Measurements from ENCODE around the gene PRSS27. TPM values are rescaled to one million over a fixed set of nuclear protein-coding genes. Genes with fewer than 3 reads are reported as not detected.

Gene PRSS27
- total and polyA plus RNA-seq, 9 donors = 0.75 to 1.8 (median 1.6) TPM

- no peaks in the 10 kb centered on the region for H3K36me3 ChIP-seq (ENCODE audit: control insufficient read depth, insufficient read depth, low read length)
- H3K27ac ChIP-seq (ENCODE audit: low read length) = no peak overlapping the region
- no peaks in the 10 kb centered on the region for H3K9me3 ChIP-seq (replicated peaks; ENCODE audit: control insufficient read depth, low read depth, low read length)
- H3K27me3 ChIP-seq (ENCODE audit: control insufficient read depth, insufficient read depth, low read length) = peaks cover 8% of the 10 kb centered on the region
- H3K4me3 ChIP-seq (ENCODE audit: low read length) = no peak overlapping the region
- DNase-seq = no peak
- 64% methylated on average over 12 of the region's 17 CpGs for WGBS (ENCODE audit: insufficient coverage)
- H3K4me1 ChIP-seq (ENCODE audit: control insufficient read depth, insufficient read depth, low read length) = peaks cover 13% of the 10 kb centered on the region
These were observed 3.8 kb downstream of the PRSS27 start for GRCh38 chr16:2715966-2716885.

GRCh38 chr16:2715519-2715918 is 4.5 kb downstream of the PRSS27 start:
- Histone ChIP-seq H3K4me3 (ENCODE audit: low read length) (no peak overlapping the region), H3K9me3 (replicated peaks; ENCODE audit: control insufficient read depth, low read depth, low read length) (no peaks in the 10 kb centered on the region), H3K36me3 (ENCODE audit: control insufficient read depth, insufficient read depth, low read length) (no peaks in the 10 kb centered on the region), H3K4me1 (ENCODE audit: control insufficient read depth, insufficient read depth, low read length) (peaks cover 13% of the 10 kb centered on the region), H3K27me3 (ENCODE audit: control insufficient read depth, insufficient read depth, low read length) (peaks cover 8% of the 10 kb centered on the region), H3K27ac (ENCODE audit: low read length) (no peak overlapping the region)
- DNase-seq = peak; percentile 68
- 4% methylated on average over 33 of the region's 33 CpGs for WGBS (ENCODE audit: insufficient coverage)

- H3K4me3 ChIP-seq (ENCODE audit: low read length) = no peak overlapping the region
- H3K9me3 ChIP-seq (replicated peaks; ENCODE audit: control insufficient read depth, low read depth, low read length) = no peaks in the 10 kb centered on the region
- peaks cover 8% of the 10 kb centered on the region for H3K27me3 ChIP-seq (ENCODE audit: control insufficient read depth, insufficient read depth, low read length)
- 29% methylated on average over 8 of the region's 9 CpGs for WGBS (ENCODE audit: insufficient coverage)
- no peak for DNase-seq
- no peak overlapping the region for H3K27ac ChIP-seq (ENCODE audit: low read length)
- H3K4me1 ChIP-seq (ENCODE audit: control insufficient read depth, insufficient read depth, low read length) = peaks cover 13% of the 10 kb centered on the region
- H3K36me3 ChIP-seq (ENCODE audit: control insufficient read depth, insufficient read depth, low read length) = no peaks in the 10 kb centered on the region
These were observed 5.0 kb downstream of the PRSS27 start for GRCh38 chr16:2715064-2715463.

- Histone ChIP-seq H3K27ac (ENCODE audit: low read length) (no peak overlapping the region), H3K27me3 (ENCODE audit: control insufficient read depth, insufficient read depth, low read length) (peaks cover 8% of the 10 kb centered on the region), H3K36me3 (ENCODE audit: control insufficient read depth, insufficient read depth, low read length) (peaks cover 6% of the 10 kb centered on the region), H3K4me3 (ENCODE audit: low read length) (no peak overlapping the region), H3K4me1 (ENCODE audit: control insufficient read depth, insufficient read depth, low read length) (peaks cover 7% of the 10 kb centered on the region), H3K9me3 (replicated peaks; ENCODE audit: control insufficient read depth, low read depth, low read length) (no peaks in the 10 kb centered on the region)
- DNase-seq = no peak
- 82% methylated on average over 23 of the region's 28 CpGs for whole genome bisulfite sequencing (ENCODE audit: insufficient coverage)
These were observed 5.8 kb downstream of the PRSS27 start for GRCh38 chr16:2713985-2714774.

GRCh38 chr16:2713523-2713922 is 6.5 kb downstream of the PRSS27 start:
- 71% methylated on average over 14 of the region's 14 CpGs for WGBS (ENCODE audit: insufficient coverage)
- peaks cover 8% of the 10 kb centered on the region for H3K27me3 ChIP-seq (ENCODE audit: control insufficient read depth, insufficient read depth, low read length)
- no peak overlapping the region for H3K27ac ChIP-seq (ENCODE audit: low read length)
- H3K4me3 ChIP-seq (ENCODE audit: low read length) = no peak overlapping the region
- DNase-seq = peak; percentile 1
- H3K36me3 ChIP-seq (ENCODE audit: control insufficient read depth, insufficient read depth, low read length) = peaks cover 10% of the 10 kb centered on the region
- no peaks in the 10 kb centered on the region for H3K9me3 ChIP-seq (replicated peaks; ENCODE audit: control insufficient read depth, low read depth, low read length)
- peaks cover 6% of the 10 kb centered on the region for H3K4me1 ChIP-seq (ENCODE audit: control insufficient read depth, insufficient read depth, low read length)

GRCh38 chr16:2712546-2712945 is 7.5 kb downstream of the PRSS27 start:
- Histone ChIP-seq H3K36me3 (ENCODE audit: control insufficient read depth, insufficient read depth, low read length) (peaks cover 17% of the 10 kb centered on the region), H3K9me3 (replicated peaks; ENCODE audit: control insufficient read depth, low read depth, low read length) (no peaks in the 10 kb centered on the region), H3K4me3 (ENCODE audit: low read length) (no peak overlapping the region), H3K4me1 (ENCODE audit: control insufficient read depth, insufficient read depth, low read length) (peaks cover 6% of the 10 kb centered on the region), H3K27me3 (ENCODE audit: control insufficient read depth, insufficient read depth, low read length) (peaks cover 8% of the 10 kb centered on the region), H3K27ac (ENCODE audit: low read length) (no peak overlapping the region)
- peak; percentile 0 for DNase-seq
- WGBS (ENCODE audit: insufficient coverage) = 70% methylated on average over 15 of the region's 21 CpGs

- Histone ChIP-seq H3K36me3 (ENCODE audit: control insufficient read depth, insufficient read depth, low read length) (peaks cover 22% of the 10 kb centered on the region), H3K27me3 (ENCODE audit: control insufficient read depth, insufficient read depth, low read length) (peaks cover 8% of the 10 kb centered on the region), H3K27ac (ENCODE audit: low read length) (no peak overlapping the region), H3K4me3 (ENCODE audit: low read length) (no peak overlapping the region), H3K4me1 (ENCODE audit: control insufficient read depth, insufficient read depth, low read length) (peaks cover 6% of the 10 kb centered on the region), H3K9me3 (replicated peaks; ENCODE audit: control insufficient read depth, low read depth, low read length) (no peaks in the 10 kb centered on the region)
- 69% methylated on average over 10 of the region's 14 CpGs for WGBS (ENCODE audit: insufficient coverage)
- peak; percentile 0 for DNase-seq
These were observed 8.0 kb downstream of the PRSS27 start for GRCh38 chr16:2712063-2712441.

GRCh38 chr16:2711370-2712062 is 8.5 kb downstream of the PRSS27 start:
- DNase-seq = peak; percentile 0

GRCh38 chr16:2710711-2711231 is 9.3 kb downstream of the PRSS27 start:
- peak; percentile 3 for DNase-seq
- Histone ChIP-seq H3K36me3 (ENCODE audit: control insufficient read depth, insufficient read depth, low read length) (peaks cover 30% of the 10 kb centered on the region), H3K4me3 (ENCODE audit: low read length) (no peak overlapping the region), H3K4me1 (ENCODE audit: control insufficient read depth, insufficient read depth, low read length) (peaks cover 2% of the 10 kb centered on the region), H3K27ac (ENCODE audit: low read length) (no peak overlapping the region), H3K9me3 (replicated peaks; ENCODE audit: control insufficient read depth, low read depth, low read length) (no peaks in the 10 kb centered on the region), H3K27me3 (ENCODE audit: control insufficient read depth, insufficient read depth, low read length) (peaks cover 6% of the 10 kb centered on the region)
- WGBS (ENCODE audit: insufficient coverage) = 75% methylated on average over 8 of the region's 11 CpGs

More at GRCh38 chr16:2711370-2712062, 8.5 kb downstream of the PRSS27 start:
- H3K27me3 ChIP-seq (ENCODE audit: control insufficient read depth, insufficient read depth, low read length) = peaks cover 8% of the 10 kb centered on the region
- no peaks in the 10 kb centered on the region for H3K9me3 ChIP-seq (replicated peaks; ENCODE audit: control insufficient read depth, low read depth, low read length)
- no peak overlapping the region for H3K27ac ChIP-seq (ENCODE audit: low read length)
- H3K36me3 ChIP-seq (ENCODE audit: control insufficient read depth, insufficient read depth, low read length) = peaks cover 23% of the 10 kb centered on the region
- WGBS (ENCODE audit: insufficient coverage) = 74% methylated on average over 9 of the region's 22 CpGs
- H3K4me1 ChIP-seq (ENCODE audit: control insufficient read depth, insufficient read depth, low read length) = peaks cover 6% of the 10 kb centered on the region
- H3K4me3 ChIP-seq (ENCODE audit: low read length) = no peak overlapping the region
